ENCODE measurements around the gene CYP3A5. TPM values are rescaled to one million over a fixed set of nuclear protein-coding genes. Genes with fewer than 3 reads are reported as not detected.
A peak's percentile ranks its signal among the peaks of the same experiment; 100 is the strongest.

The CYP3A5 gene
- total and polyA plus RNA-seq, 9 of the 15 experiments (the other 6 are each of a cell fraction or from before 2014, with no cell fraction given), result 0.73 to 2.8 (median 1.5) TPM

GRCh38 chr7:99713995-99714570, 34.3 kb upstream of the CYP3A5 start:
- ChIA-PET POLR2A (no interaction called here), CTCF (ENCODE audit: low intra/inter-chr PET ratio) (no interaction called here)
- Histone ChIP-seq H2AFZ (ENCODE audit: low read depth, low read length) (no peak overlapping the region), H3K4me3 (no peak overlapping the region), H4K20me1 (replicated peaks; ENCODE audit: control insufficient read depth, insufficient read depth, low read length) (no peaks in the 10 kb centered on the region), H3K36me3 (ENCODE audit: control insufficient read depth, insufficient read depth, low read length) (no peaks in the 10 kb centered on the region), H3K9me3 (replicated peaks; ENCODE audit: control insufficient read depth, insufficient read depth, low read depth, low read length) (no peaks in the 10 kb centered on the region; the same call in 1 of the 2 replicates), H3K4me1 (replicated peaks in 1 of 2; ENCODE audit: control insufficient read depth in 2 of 2, insufficient read depth in 2 of 2, low read length in 2 of 2) (peaks cover 3% of the 10 kb centered on the region in 2 experiments; a peak in 3 of 5 replicates), H3K4me2 (ENCODE audit: insufficient read depth, low read length) (no peak overlapping the region), H3K79me2 (ENCODE audit: control insufficient read depth, insufficient read depth, low read length) (no peaks in the 10 kb centered on the region), H3K27me3 (ENCODE audit: control insufficient read depth in 2 of 2, insufficient read depth in 2 of 2, low read length in 2 of 2) (no peaks in the 10 kb centered on the region), H3K27ac (ENCODE audit: extremely low read depth, low read depth, low read length) (no peak overlapping the region), H3K9me1 (ENCODE audit: control insufficient read depth, insufficient read depth, low read length) (no peaks in the 10 kb centered on the region), H3K9ac (ENCODE audit: insufficient read depth in 1 of 2, low read depth in 2 of 2, low read length in 2 of 2) (no peak overlapping the region)
- intact Hi-C loops (cut with micrococcal nuclease), result no loop called here
- in situ Hi-C loops (cut with MboI), result no loop called here
- no peak for FAIRE-seq
- no peak for ATAC-seq
- 7% methylated on average over 3 of the region's 3 CpGs for WGBS (ENCODE audit: insufficient coverage, low coverage, missing lambda C conversion rate)
- peak in 1 of 4 experiments; percentile 34 for DNase-seq (ENCODE audit: extremely low read depth in 1 of 4, low spot score in 3 of 4)
- TF ChIP-seq RAD21 (CRISPR knock-in tag; conservative IDR thresholded peaks at IDR 0.05 in 1 of 2, IDR thresholded peaks at IDR 0.05 in 1 of 2) (peak in 1 of 2 experiments; percentile 10; a peak in 1 of 4 replicates), ZSCAN32 (CRISPR knock-in tag; IDR thresholded peaks at IDR 0.05) (no peak), SP2 (IDR thresholded peaks at IDR 0.05; ENCODE audit: extremely low read depth, low read depth, low read length, poor library complexity, severe bottlenecking) (no peak), CBFA2T3 (IDR thresholded peaks at IDR 0.05) (peak; percentile 25; the same call in 1 of the 2 replicates), REST (IDR thresholded peaks at IDR 0.05; ENCODE audit: borderline replicate concordance) (peak; percentile 18; the same call in 1 of the 2 replicates), REST (CRISPR knock-in tag; IDR thresholded peaks at IDR 0.05; ENCODE audit: low read depth) (no peak), EZH2 (IDR thresholded peaks at IDR 0.05; ENCODE audit: borderline replicate concordance, low read depth, low read length) (no peak), NFIC (IDR thresholded peaks at IDR 0.05) (peak; percentile 58), FOSL1 (tag; conservative IDR thresholded peaks at IDR 0.05) (peak; percentile 78), L3MBTL2 (IDR thresholded peaks at IDR 0.05) (no peak), CTCF (IDR thresholded peaks at IDR 0.05 in 2 of 3, conservative IDR thresholded peaks at IDR 0.05 in 1 of 3; ENCODE audit: insufficient read depth in 2 of 3, low read depth in 1 of 3, low read length in 3 of 3) (0 out of 6 replicates have a peak, but pooled peaks of 1 of the 3 experiments have one; percentile 1), ARID1B (IDR thresholded peaks at IDR 0.05) (peak; percentile 33; the same call in 1 of the 2 replicates)
- BruUV-seq (replicated peaks), result no TSS peak

Measured in K562 (cell line).